Measurements from ENCODE around the gene C1orf232.

Gene C1orf232

DNA sequence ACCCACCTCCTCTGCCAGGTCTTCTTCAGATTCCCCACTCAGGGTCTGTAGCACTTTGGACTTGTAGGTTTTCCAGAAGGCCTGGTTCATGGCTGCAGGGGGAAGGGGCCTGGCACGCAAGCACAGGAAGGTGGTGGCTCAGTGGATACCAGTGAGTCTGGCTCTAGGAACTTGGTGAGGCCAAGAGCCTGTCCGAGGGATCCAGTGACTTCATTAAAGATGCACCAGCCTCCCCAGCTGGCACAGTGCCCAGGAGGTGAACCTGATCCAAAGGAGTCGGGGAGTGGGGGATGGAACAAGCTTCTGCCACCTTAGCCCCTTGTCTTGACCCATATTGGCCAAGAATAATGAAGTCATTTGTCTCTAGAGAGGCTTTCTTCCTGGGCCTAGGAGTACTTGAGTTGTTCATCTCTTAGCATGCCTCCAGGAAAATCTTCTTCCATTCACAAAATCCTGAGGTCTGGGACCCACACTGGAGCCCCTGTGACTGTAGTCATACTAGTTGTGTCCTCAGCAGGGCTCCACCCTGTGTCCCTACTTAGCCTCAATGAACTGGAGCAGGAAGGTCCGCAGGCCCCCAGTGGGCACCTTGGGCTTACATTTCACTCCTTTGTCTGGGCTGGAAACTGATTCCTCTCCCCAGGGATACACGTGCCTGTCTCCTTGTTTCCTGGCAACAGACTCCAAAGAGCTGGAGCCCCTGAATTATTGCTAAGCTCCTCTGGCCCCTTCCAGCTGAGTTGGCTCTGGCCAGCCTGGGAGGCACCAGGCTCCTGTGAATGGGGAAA lies at the start of gene C1orf232:
TSS of gene C1orf232 (minus strand) at position 554 of the 788 bp plus-strand sequence. CDS start at position 90, 464 bp downstream.
- H3K27ac ChIP-seq: peak within 1 kb of the TSS; percentile 62

DNA sequence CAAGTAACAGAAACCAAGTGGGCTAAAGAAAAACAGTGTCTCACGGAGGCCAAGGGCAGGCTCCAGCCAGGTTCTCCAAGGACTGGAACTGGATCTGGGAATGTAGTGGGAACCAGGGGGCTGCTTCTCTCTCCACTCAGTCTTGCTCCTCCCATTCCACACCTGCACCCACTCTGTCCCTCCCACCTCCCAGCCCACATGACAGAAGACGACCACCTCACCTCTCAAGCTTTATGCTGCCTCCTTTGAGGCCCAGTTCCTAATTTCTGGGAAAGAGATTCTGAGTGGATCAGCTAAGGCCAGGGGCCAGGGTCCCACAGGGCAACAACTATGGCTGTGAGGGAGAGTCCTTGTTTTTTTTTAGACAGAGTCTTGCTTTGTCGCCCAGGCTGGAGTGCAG lies 46.5 kb upstream of the C1orf232 start:
- H3K27ac ChIP-seq: no peak overlapping the region
- TF ChIP-seq ZFX (IDR thresholded peaks at IDR 0.05; ENCODE audit: borderline replicate concordance): no peak
- TF ChIP-seq, protein P1, sequence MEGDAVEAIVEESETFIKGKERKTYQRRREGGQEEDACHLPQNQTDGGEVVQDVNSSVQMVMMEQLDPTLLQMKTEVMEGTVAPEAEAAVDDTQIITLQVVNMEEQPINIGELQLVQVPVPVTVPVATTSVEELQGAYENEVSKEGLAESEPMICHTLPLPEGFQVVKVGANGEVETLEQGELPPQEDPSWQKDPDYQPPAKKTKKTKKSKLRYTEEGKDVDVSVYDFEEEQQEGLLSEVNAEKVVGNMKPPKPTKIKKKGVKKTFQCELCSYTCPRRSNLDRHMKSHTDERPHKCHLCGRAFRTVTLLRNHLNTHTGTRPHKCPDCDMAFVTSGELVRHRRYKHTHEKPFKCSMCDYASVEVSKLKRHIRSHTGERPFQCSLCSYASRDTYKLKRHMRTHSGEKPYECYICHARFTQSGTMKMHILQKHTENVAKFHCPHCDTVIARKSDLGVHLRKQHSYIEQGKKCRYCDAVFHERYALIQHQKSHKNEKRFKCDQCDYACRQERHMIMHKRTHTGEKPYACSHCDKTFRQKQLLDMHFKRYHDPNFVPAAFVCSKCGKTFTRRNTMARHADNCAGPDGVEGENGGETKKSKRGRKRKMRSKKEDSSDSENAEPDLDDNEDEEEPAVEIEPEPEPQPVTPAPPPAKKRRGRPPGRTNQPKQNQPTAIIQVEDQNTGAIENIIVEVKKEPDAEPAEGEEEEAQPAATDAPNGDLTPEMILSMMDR (IDR thresholded peaks at IDR 0.05): no peak

More for the DNA sequence above, at the start of gene C1orf232:
- TF ChIP-seq, protein P1 (IDR thresholded peaks at IDR 0.05): no peak
- no peak for TF ChIP-seq ZFX (IDR thresholded peaks at IDR 0.05; ENCODE audit: borderline replicate concordance)

DNA sequence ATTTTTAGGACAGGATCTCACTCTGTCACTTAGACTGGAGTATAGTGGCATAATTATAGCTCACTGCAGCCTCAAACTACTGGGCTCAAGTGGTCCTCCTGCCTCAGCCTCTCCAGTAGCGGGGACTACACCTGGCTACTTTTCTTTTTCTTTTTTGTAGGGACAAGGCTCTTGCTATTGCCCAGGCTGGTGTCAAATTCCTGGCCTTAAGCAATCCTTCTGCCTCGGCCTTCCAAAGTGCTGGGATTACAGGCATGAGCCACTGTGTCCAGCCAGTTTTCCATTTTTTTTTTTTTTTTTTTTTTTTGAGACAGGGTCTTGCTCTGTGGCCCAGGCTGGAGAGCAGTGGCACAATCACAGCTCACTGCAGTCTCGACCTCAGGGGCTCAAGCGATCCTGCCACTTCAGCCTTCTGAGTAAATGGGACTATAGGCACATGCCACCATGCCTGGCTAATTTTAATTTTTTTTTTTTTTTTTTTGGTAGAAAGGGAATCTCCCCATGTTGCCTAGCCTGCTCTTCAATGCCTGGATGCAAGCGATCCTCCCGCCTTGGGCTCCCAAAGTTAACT lies 44.7 kb upstream of the C1orf232 start:
- TF ChIP-seq, protein P1 (IDR thresholded peaks at IDR 0.05): no peak
- no peak for TF ChIP-seq ZFX (IDR thresholded peaks at IDR 0.05; ENCODE audit: borderline replicate concordance)
- H3K27ac ChIP-seq: no peak overlapping the region

DNA sequence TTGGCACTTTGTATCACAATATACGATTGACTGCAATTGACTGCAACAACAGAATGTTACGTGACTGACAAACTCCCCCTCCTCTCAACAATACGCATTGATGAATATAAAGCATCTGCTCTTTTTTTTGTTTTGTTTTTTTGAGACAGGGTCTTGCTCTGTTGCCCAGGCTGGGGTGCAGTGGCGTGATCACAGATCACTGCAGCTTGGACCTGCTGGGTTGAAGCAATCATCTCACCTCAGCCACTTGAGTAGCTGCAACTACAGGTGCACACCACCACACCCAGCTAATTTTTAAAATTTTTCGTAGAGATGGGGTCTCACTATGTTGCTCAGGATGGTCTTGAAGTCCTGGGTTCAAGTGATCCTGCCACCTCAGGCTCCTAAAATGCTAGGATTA lies 44.0 kb upstream of the C1orf232 start:
- no peak overlapping the region for H3K27ac ChIP-seq
- TF ChIP-seq ZFX (IDR thresholded peaks at IDR 0.05; ENCODE audit: borderline replicate concordance): no peak
- TF ChIP-seq, protein P1 (IDR thresholded peaks at IDR 0.05): no peak

DNA sequence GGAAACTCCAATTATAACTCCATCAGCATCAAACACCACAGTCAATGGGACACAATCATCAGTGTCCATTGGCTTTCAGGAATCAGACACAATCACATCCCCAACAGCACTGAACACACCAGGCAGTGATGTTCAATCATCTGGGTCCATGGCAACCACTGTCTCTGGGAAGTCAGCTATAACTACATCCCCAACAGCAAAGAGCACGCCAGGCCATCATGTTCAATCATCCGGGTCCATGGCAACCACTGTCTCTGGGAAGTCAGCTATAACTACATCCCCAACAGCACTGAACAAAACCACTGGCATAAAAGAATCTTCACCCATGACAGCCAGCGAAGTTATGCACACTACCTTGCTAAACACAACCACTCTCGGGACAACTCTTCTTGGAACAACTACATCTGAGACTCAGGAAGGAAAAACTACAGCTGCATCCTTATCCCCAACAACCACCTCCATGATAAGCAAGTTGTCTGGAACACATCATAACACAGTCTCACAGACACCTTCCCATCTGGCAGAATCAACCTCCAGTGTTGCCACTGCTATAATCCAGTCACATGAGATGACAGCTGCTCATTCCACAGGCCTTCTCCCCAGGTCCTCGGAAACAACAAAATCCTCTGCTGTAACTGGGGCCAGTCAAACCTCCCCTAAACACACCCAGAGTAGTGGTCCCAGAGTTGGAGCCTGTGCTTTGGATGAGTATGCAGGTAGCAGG lies 41.5 kb upstream of the C1orf232 start:
- no peak overlapping the region for H3K27ac ChIP-seq
- TF ChIP-seq, protein P1 (IDR thresholded peaks at IDR 0.05): no peak
- TF ChIP-seq ZFX (IDR thresholded peaks at IDR 0.05; ENCODE audit: borderline replicate concordance): no peak

DNA sequence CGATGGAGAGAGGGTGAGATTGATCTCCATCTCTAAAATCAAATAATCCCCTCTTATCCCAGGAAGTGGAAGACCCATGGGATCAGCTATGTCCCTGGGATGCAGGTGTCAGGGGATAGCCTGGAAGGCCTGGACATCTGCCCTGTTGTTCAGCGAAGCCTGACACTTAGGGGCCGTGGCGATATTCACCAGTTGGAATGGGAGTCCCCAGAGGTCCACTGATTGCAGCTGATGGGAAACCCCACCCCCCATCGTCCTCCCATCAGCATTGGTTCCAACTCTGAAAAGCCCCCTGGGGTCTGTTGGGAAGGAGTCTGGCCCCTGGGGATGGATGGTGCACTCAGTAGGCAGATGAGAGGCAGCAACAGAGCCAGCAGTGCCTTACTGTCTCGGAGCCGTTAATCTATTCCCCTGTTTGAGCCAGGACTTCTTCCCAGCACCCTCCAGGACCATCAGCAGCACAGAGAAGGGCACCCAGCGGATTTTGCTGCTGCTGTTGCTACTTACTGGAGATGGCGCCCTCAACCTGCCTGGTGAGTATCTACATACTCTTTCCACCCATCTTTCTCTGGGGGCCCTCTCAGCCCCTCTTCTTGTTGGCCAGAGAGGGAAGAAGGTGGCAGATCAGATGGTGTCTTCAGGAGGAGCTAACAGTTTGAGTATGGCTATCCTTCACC lies 35.0 kb upstream of the C1orf232 start:
- TF ChIP-seq ZFX (IDR thresholded peaks at IDR 0.05; ENCODE audit: borderline replicate concordance): no peak
- H3K27ac ChIP-seq: no peak overlapping the region

DNA sequence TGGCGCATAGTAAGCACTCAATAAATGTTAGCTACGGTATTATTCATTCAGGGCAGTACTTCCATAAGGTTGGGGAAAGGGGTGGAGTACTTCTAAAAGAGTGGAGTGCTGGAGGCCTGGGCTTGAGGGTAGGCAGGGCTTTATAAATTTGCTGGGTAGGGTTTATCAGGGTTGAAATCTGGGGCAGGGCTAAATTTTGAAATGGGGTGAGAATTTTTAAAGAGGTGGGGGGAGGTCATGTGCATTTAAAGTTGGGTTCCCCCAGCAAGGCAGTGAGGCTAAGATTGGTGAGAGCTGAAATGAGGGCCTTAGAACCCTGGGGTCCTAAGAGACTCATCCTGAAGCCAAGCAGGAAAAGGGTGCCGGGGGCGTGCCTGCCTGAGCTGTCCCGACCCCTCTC lies 31.6 kb upstream of the C1orf232 start:
- TF ChIP-seq, protein P1 (IDR thresholded peaks at IDR 0.05): no peak
- TF ChIP-seq ZFX (IDR thresholded peaks at IDR 0.05; ENCODE audit: borderline replicate concordance): no peak
- H3K27ac ChIP-seq: no peak overlapping the region

All from 22Rv1 (cell line).